ENCODE results near the gene NUP88.

The NUP88 gene

DNA sequence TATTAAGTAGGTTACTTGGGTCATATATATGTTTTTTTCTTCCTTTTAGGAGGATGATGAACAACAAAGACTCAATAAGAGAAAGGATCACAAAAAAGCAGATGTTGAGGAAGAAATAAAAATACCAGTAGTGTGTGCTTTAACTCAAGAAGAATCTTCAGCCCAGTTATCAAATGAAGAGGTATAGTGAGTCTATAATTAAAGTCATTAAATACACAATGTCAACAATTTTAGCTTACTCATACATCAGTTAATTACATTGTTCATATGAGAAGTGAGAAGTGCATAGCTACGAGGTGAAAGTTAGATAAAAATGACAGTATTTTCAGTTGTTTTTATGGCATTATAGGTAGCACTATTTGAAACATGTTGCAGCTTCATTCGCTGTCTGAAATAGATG is 65.2 kb downstream of the NUP88 start:
- no peak for DNase-seq

DNA sequence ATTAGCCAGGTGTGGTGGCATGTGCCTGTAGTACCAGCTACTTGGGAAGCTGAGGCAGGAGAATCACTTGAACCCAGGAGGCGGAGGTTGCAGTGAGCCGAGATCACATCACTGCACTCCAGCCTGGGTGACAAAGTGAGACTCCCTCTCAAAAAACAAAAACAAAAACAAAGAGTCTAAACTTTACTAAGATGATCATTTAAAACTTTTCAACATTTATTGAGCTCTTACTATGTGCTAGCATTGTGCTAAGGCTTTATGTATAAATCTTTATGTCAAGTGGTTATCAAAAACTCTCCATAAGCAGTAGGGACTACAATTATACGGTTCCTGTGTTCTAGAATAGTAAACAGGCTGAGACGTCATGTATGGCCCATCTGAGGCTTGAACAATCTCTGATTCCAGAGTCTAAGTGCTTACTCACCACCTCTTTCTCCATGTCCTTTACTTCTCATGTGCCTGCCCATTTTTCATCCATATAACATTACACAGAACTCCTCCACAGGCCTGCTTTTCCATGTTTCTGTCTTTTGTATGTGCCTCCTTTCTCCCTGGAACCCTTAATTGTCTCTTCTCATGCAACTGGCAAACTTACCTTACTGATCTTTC is 66.7 kb downstream of the NUP88 start:
- DNase-seq = no peak

DNA sequence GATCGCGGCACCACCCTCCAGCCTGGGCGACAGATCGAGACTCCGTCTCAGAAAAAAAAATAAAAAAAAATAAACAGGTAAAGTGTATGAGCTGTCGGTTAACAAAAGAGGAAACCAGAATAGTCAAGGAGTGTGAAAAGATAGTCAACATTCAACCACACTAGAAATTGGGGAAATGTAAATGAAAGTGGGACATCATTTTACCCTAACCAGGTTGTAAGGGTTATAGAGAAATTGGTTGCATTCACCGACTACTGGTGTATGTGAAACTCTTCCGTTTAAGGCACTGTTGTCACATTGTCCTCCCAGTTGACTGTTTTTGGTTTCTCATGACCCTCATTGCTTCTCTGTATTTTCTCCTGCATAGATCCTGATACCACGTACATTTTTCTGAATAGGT is 74.5 kb downstream of the NUP88 start:
- DNase-seq = no peak

Data from NCI-H226 (cell line).